ENCODE data around the gene ACSF3.
A peak's percentile ranks its signal among the peaks of the same experiment; 100 is the strongest.

ACSF3 gene

GRCh38 chr16:89093602-89094251 is at the start of gene ACSF3:
Gene ACSF3 (plus strand): TSS chr16:89093852. CDS start chr16:89100682, 6,830 bp downstream.
- peak; percentile 40 for DNase-seq

- no peak for DNase-seq
Measured at GRCh38 chr16:89044418-89045180, 49.1 kb upstream of the ACSF3 start.

- no peak for DNase-seq
Measured at GRCh38 chr16:89045181-89045815, 48.4 kb upstream of the ACSF3 start.

- no peak for DNase-seq
Measured at GRCh38 chr16:89045881-89046280, 47.8 kb upstream of the ACSF3 start.

GRCh38 chr16:89046491-89046890 is 47.2 kb upstream of the ACSF3 start:
- DNase-seq: no peak

- DNase-seq: no peak
Measured at GRCh38 chr16:89047331-89048089, 46.1 kb upstream of the ACSF3 start.

- no peak for DNase-seq
Measured at GRCh38 chr16:89048090-89048725, 45.4 kb upstream of the ACSF3 start.

- DNase-seq: no peak
Measured at GRCh38 chr16:89048871-89049422, 44.7 kb upstream of the ACSF3 start.

GRCh38 chr16:89049484-89050118 is 44.1 kb upstream of the ACSF3 start:
- peak; percentile 85 for DNase-seq

- no peak for DNase-seq
Measured at GRCh38 chr16:89050119-89050867, 43.4 kb upstream of the ACSF3 start.

GRCh38 chr16:89050868-89051311 is 42.8 kb upstream of the ACSF3 start:
- DNase-seq: no peak

- DNase-seq: peak; percentile 71
Measured at GRCh38 chr16:89051521-89052166, 42.0 kb upstream of the ACSF3 start.

GRCh38 chr16:89052191-89052889 is 41.3 kb upstream of the ACSF3 start:
- no peak for DNase-seq

GRCh38 chr16:89052890-89053724 is 40.5 kb upstream of the ACSF3 start:
- peak; percentile 11 for DNase-seq

GRCh38 chr16:89053725-89054029 is 40.0 kb upstream of the ACSF3 start:
- DNase-seq: no peak

- DNase-seq: no peak
Measured at GRCh38 chr16:89054261-89054661, 39.4 kb upstream of the ACSF3 start.

- no peak for DNase-seq
Measured at GRCh38 chr16:89054714-89055113, 38.9 kb upstream of the ACSF3 start.

GRCh38 chr16:89055313-89055712 is 38.3 kb upstream of the ACSF3 start:
- no peak for DNase-seq

Measured in NCI-H2171 (cell line).